A549 treated with AZD9567 at 1 μM for 4 hours (cell line): Measurements from ENCODE around the gene ZNF649. TPM values are rescaled to one million over a fixed set of nuclear protein-coding genes. Genes with fewer than 3 reads are reported as not detected.

ENCODE experiments used
- total RNA-seq: library from RNA; stranded (reverse); fragments of 200-300 nt; extraction: Qiagen RNA extraction; gene quantifications from 5 replicates; pipeline ENCODE4 v1.2.3, GENCODE V29; 2022; ENCODE audit not compliant: insufficient read depth

ZNF649 gene
- 0.11 to 0.35 TPM (median 0.17 TPM) in 4 of 5 replicates, not detected in the other for total RNA-seq

GRCh38 chr19:51904331-51905165 lies at the start of gene ZNF649:
Gene ZNF649 (minus strand): TSS chr19:51905017. CDS start chr19:51900107, 4,910 bp downstream.

GRCh38 chr19:51926784-51927741 lies 22.2 kb upstream of the ZNF649 start, which contains the start of gene ZNF613:
Gene ZNF613 (plus strand): TSS chr19:51927472. CDS start chr19:51936221, 8,749 bp downstream.

GRCh38 chr19:51887522-51888498 lies 17.0 kb downstream of the ZNF649 start, which contains the start of gene ZNF577:
Gene ZNF577 (minus strand): TSS chr19:51887951. CDS start chr19:51880382, 7,569 bp downstream.

Other genes starting within 250 kb of the ZNF649 start
- 7.1 to 14.5 TPM (median 12.9 TPM) in 5 replicates for gene SPACA6, start 211.7 kb downstream of the ZNF649 start, total RNA-seq
- gene HAS1, start 181.0 kb downstream of the ZNF649 start, total RNA-seq, result not detected in 5 replicates
- gene FPR1, start 153.1 kb downstream of the ZNF649 start, total RNA-seq, result 0.05 to 0.11 TPM (median 0.09 TPM) in 4 of 5 replicates, not detected in the other
- gene FPR2, start 143.8 kb downstream of the ZNF649 start, total RNA-seq, result not detected in 5 replicates
- not detected in 5 replicates for gene FPR3, start 109.9 kb downstream of the ZNF649 start, total RNA-seq
- 0.03 to 0.08 TPM (median 0.06 TPM) in 3 of 5 replicates, not detected in the others for gene ZNF577, start 17.1 kb downstream of the ZNF649 start, total RNA-seq
- 0.75 to 2.2 TPM (median 1.3 TPM) in 4 of 5 replicates, not detected in the other for gene ZNF613, start 22.5 kb upstream of the ZNF649 start, total RNA-seq
- gene ZNF350, start 81.8 kb upstream of the ZNF649 start, total RNA-seq, result 3.3 to 8.1 TPM (median 3.9 TPM) in 5 replicates
- gene ZNF615, start 103.2 kb upstream of the ZNF649 start, total RNA-seq, result 2.6 to 4.6 TPM (median 4.1 TPM) in 5 replicates
- 2.9 to 4.3 TPM (median 3.4 TPM) in 5 replicates for gene ZNF614, start 123.4 kb upstream of the ZNF649 start, total RNA-seq
- 1.4 to 1.9 TPM (median 1.7 TPM) in 4 of 5 replicates, not detected in the other for gene ZNF432, start 143.8 kb upstream of the ZNF649 start, total RNA-seq
- 1.5 to 3.1 TPM (median 1.9 TPM) in 5 replicates for gene ZNF841, start 190.7 kb upstream of the ZNF649 start, total RNA-seq
- gene ZNF616, start 234.9 kb upstream of the ZNF649 start, total RNA-seq, result 0.52 to 4.3 TPM (median 0.91 TPM) in 5 replicates